Measurements from ENCODE around the gene SLC6A18.

The SLC6A18 gene

GRCh38 chr5:1243487-1244130 is 18.4 kb downstream of the SLC6A18 start:
- TF ChIP-seq CTCF (conservative IDR thresholded peaks at IDR 0.05; ENCODE audit: low read depth, low read length), result no peak
- no peak overlapping the region for H3K4me3 ChIP-seq (ENCODE audit: low read length)
- DNase-seq (ENCODE audit: low read depth), result no peak

DNA sequence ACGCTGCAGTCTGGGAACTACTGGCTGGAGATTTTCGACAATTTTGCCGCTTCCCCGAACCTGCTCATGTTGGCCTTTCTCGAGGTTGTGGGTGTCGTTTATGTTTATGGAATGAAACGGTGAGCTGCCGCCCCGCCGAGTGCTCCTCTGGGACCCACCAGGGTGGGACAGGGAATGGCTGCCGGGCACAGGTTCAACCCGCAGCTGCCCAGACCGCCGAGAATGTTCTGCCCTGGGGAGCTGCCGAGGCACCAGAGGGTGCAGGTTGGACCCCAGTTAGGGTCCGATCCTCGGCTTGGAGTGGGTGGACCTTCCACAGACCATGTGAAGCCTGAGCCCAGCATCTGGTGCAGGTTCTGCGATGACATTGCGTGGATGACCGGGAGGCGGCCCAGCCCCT is 19.1 kb downstream of the SLC6A18 start:
- H3K4me3 ChIP-seq (ENCODE audit: low read length), result no peak overlapping the region
- DNase-seq (ENCODE audit: low read depth), result no peak
- TF ChIP-seq CTCF (conservative IDR thresholded peaks at IDR 0.05; ENCODE audit: low read depth, low read length), result no peak

DNA sequence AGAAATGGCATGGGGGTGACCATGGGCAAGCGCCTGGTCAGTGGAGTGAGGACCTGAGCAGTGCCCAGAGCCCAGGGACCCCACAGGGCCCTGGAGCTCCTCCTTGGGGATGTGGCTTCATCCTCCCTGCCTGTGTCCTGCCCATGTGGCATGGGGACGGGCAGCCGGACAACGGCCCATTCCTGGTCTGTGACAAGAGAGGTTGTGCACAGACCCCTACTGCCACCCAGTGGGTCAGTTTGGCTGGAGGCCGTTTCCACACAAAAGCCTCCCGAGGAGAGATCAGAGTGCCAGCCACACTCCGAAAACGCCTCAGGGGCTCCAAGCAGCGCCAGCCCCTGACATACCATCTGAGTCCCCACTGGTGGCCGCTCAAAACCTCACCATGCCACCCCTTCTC is 19.8 kb downstream of the SLC6A18 start:
- no peak for DNase-seq (ENCODE audit: low read depth)
- no peak for TF ChIP-seq CTCF (conservative IDR thresholded peaks at IDR 0.05; ENCODE audit: low read depth, low read length)
- H3K4me3 ChIP-seq (ENCODE audit: low read length), result no peak overlapping the region

DNA sequence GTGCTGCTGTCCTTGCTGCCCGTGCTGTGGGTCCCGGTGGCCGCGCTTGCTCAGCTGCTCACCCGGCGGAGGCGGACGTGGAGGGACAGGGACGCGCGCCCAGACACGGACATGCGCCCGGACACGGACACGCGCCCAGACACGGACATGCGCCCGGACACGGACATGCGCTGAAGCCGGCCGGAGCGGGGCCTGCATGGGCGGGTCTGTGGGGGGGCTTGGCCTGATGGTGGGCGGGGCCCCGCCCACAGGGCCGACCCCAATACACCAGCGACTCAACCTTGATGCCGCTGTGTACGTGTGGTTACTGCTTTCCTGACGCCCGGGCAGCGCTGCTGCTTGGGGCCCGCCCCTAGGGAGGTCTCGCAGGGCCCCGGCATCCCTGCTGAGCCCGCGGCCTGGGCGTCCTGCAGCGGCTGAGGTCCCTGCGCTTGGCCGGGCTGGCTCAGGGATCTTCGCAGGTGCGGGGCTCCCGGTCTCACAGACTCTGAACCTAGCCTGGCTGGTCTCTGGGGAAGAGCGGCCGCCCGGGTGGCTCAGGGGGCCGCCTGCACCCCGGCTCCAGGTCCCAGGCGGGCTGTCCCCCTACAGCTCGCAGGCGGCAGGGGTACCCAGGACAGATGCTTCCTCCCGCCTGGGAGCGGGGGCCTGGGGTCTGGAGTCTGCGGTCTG is 20.9 kb downstream of the SLC6A18 start:
- DNase-seq (ENCODE audit: low read depth), result no peak
- TF ChIP-seq CTCF (conservative IDR thresholded peaks at IDR 0.05; ENCODE audit: low read depth, low read length), result no peak

GRCh38 chr5:1246711-1247431 is 21.7 kb downstream of the SLC6A18 start:
- no peak for TF ChIP-seq CTCF (conservative IDR thresholded peaks at IDR 0.05; ENCODE audit: low read depth, low read length)
- no peak overlapping the region for H3K4me3 ChIP-seq (ENCODE audit: low read length)
- peak; percentile 2 for DNase-seq (ENCODE audit: low read depth)

More for the DNA sequence above, 20.9 kb downstream of the SLC6A18 start:
- H3K4me3 ChIP-seq (ENCODE audit: low read length), result no peak overlapping the region

DNA sequence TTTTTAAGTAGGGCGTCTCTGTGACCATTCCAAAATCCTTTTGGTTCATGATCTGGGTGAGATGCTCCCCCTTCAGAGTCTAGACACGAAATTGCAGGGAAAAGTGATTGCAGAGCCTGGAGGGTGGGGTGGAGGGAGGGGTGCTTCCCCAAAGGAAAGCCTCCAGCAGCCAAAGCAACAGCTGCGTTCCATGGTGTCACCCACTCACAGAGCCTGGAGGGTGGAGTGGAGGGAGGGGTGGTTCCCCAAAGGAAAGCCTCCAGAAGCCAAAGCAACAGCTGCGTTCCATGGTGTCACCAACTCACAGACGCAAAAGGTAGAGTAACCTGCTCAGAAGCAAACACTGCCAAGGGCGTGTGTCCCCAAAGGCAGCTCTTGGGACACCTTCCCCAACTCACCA is 22.6 kb downstream of the SLC6A18 start:
- TF ChIP-seq CTCF (conservative IDR thresholded peaks at IDR 0.05; ENCODE audit: low read depth, low read length), result no peak
- H3K4me3 ChIP-seq (ENCODE audit: low read length), result no peak overlapping the region
- DNase-seq (ENCODE audit: low read depth), result no peak
